Astrocyte (in vitro differentiated cells and primary cell): Measurements from ENCODE around the gene PLEKHA7. TPM values are rescaled to one million over a fixed set of nuclear protein-coding genes. Genes with fewer than 3 reads are reported as not detected.
A peak's percentile ranks its signal among the peaks of the same experiment; 100 is the strongest.

Experiments used
- DNase-seq: peaks from one replicate; pipeline ENCODE4 v3.0.0-alpha.2; 2010; ENCODE audit warnings: low read depth
- FAIRE-seq: peaks from 2 replicates; lab custom pipeline; 2011; peaks lifted over from hg19 to GRCh38; lab: Jason Lieb, UNC
- H2AFZ ChIP-seq: 2 replicates; pipeline ENCODE4 v1.6.0; 2012; ENCODE audit warnings: low read depth, low read length, inconsistent platforms
- H3K27ac ChIP-seq: 2 replicates; pipeline ENCODE4 v1.5.1; 2011; ENCODE audit warnings: low read depth, low read length, inconsistent platforms
- H3K27me3 ChIP-seq: 2 replicates; pipeline ENCODE4 v1.6.0; 2011; ENCODE audit warnings: low read length, inconsistent platforms; ENCODE audit not compliant: insufficient read depth
- H3K36me3 ChIP-seq: 2 replicates; pipeline ENCODE4 v1.5.1; 2011; ENCODE audit warnings: low read length, inconsistent platforms; ENCODE audit not compliant: insufficient read depth
- H3K4me1 ChIP-seq: 2 replicates; pipeline ENCODE4 v1.5.1; 2011; ENCODE audit warnings: low read length, inconsistent platforms; ENCODE audit not compliant: insufficient read depth
- H3K4me2 ChIP-seq: 2 replicates; pipeline ENCODE4 v1.6.0; 2012; ENCODE audit warnings: low read length, inconsistent platforms
- H3K4me3 ChIP-seq: 2 replicates; pipeline ENCODE4 v1.5.1; 2011; ENCODE audit warnings: low read depth, mild to moderate bottlenecking, low read length, inconsistent platforms; ENCODE audit not compliant: insufficient read depth
- H3K79me2 ChIP-seq: 2 replicates; pipeline ENCODE4 v1.6.0; 2012; ENCODE audit warnings: mild to moderate bottlenecking, low read length, inconsistent platforms; ENCODE audit not compliant: insufficient read depth
- H3K9ac ChIP-seq: 2 replicates; pipeline ENCODE4 v1.6.0; 2012; ENCODE audit warnings: mild to moderate bottlenecking, low read length, inconsistent platforms
- H3K9me3 ChIP-seq: 2 replicates; pipeline ENCODE4 v1.5.1; 2012; ENCODE audit warnings: low read depth, mild to moderate bottlenecking, low read length, inconsistent platforms; ENCODE audit not compliant: insufficient read depth
- H4K20me1 ChIP-seq: 2 replicates; pipeline ENCODE4 v1.6.0; 2012; ENCODE audit warnings: low read length, inconsistent platforms; ENCODE audit not compliant: insufficient read depth
- H3K27ac Mint-ChIP-seq: one replicate; pipeline ENCODE4 v1.8.0; 2021; ENCODE audit warnings: mild to moderate bottlenecking, mixed read lengths; ENCODE audit not compliant: unreplicated experiment
- H3K27me3 Mint-ChIP-seq: one replicate; pipeline ENCODE4 v1.8.0; 2021; ENCODE audit warnings: low read depth, mixed read lengths; ENCODE audit not compliant: unreplicated experiment
- H3K36me3 Mint-ChIP-seq: one replicate; pipeline ENCODE4 v1.8.0; 2021; ENCODE audit warnings: low read depth, mixed read lengths; ENCODE audit not compliant: unreplicated experiment
- H3K4me1 Mint-ChIP-seq: one replicate; pipeline ENCODE4 v1.8.0; 2021; ENCODE audit warnings: low read depth, mixed read lengths; ENCODE audit not compliant: unreplicated experiment
- H3K4me3 Mint-ChIP-seq: one replicate; pipeline ENCODE4 v1.8.0; 2021; ENCODE audit warnings: mild to moderate bottlenecking, moderate library complexity, mixed read lengths; ENCODE audit not compliant: unreplicated experiment
- H3K9me3 Mint-ChIP-seq: one replicate; pipeline ENCODE4 v1.8.0; 2021; ENCODE audit warnings: mild to moderate bottlenecking, mixed read lengths; ENCODE audit not compliant: unreplicated experiment
- EZH2 ChIP-seq: IDR thresholded peaks from 2 replicates; pipeline ENCODE4 v1.6.1; 2012; ENCODE audit warnings: mild to moderate bottlenecking, low read length, inconsistent platforms; ENCODE audit not compliant: insufficient read depth
- total RNA-seq: library from RNA; stranded (reverse); gene quantifications from 2 replicates; pipeline ENCODE4 v1.2.1, GENCODE V29; 2021
- TF ChIP-seq, protein P1 (sequence below): IDR thresholded peaks from 2 replicates; pipeline ENCODE4 v1.5.1; 2011; ENCODE audit warnings: low read depth, mild to moderate bottlenecking, inconsistent platforms, low read length, moderate library complexity; ENCODE audit not compliant: insufficient read depth

Gene PLEKHA7
- total RNA-seq, 1 donor from 2014 or later: 5.7 TPM

DNA sequence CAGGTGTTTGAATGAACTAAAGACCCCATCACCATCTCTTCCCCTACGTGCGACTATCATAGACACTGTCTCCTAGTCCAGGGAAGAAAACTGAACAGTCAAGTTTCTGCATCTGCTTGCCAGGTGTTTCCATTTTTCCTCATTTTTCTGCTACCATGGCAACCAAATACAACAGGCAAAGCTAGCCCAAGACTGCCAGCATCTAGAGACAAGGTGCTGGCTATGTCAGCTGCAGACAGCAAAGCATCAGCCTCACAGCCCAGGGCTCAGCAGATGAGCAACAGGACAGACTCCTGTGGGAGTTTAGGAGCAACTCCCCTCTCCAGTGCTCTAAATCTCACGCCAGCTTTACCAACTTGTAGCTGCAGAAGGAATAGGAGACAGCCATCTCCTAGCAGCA lies 151.5 kb downstream of the PLEKHA7 start:
- TF ChIP-seq EZH2: no peak
- TF ChIP-seq, protein P1, sequence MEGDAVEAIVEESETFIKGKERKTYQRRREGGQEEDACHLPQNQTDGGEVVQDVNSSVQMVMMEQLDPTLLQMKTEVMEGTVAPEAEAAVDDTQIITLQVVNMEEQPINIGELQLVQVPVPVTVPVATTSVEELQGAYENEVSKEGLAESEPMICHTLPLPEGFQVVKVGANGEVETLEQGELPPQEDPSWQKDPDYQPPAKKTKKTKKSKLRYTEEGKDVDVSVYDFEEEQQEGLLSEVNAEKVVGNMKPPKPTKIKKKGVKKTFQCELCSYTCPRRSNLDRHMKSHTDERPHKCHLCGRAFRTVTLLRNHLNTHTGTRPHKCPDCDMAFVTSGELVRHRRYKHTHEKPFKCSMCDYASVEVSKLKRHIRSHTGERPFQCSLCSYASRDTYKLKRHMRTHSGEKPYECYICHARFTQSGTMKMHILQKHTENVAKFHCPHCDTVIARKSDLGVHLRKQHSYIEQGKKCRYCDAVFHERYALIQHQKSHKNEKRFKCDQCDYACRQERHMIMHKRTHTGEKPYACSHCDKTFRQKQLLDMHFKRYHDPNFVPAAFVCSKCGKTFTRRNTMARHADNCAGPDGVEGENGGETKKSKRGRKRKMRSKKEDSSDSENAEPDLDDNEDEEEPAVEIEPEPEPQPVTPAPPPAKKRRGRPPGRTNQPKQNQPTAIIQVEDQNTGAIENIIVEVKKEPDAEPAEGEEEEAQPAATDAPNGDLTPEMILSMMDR: no peak
- H3K79me2 ChIP-seq: no peaks in the 10 kb centered on the region
- no peak overlapping the region for H3K4me3 Mint-ChIP-seq
- H2AFZ ChIP-seq: no peak overlapping the region
- no peaks in the 10 kb centered on the region for H3K9me3 ChIP-seq
- no peaks in the 10 kb centered on the region for H3K9me3 Mint-ChIP-seq
- H3K27ac Mint-ChIP-seq: peak overlapping the region; percentile 2
- no peak overlapping the region for H3K27ac ChIP-seq
- H4K20me1 ChIP-seq: no peaks in the 10 kb centered on the region
- H3K4me3 ChIP-seq: no peak overlapping the region
- H3K27me3 Mint-ChIP-seq: no peaks in the 10 kb centered on the region
- peaks cover 1% of the 10 kb centered on the region for H3K36me3 Mint-ChIP-seq
- no peaks in the 10 kb centered on the region for H3K27me3 ChIP-seq
- DNase-seq (no peak), FAIRE-seq (no peak)
- H3K4me1 Mint-ChIP-seq: peaks cover 25% of the 10 kb centered on the region
- no peak overlapping the region for H3K9ac ChIP-seq
- no peaks in the 10 kb centered on the region for H3K36me3 ChIP-seq
- H3K4me1 ChIP-seq: no peaks in the 10 kb centered on the region
- H3K4me2 ChIP-seq: no peak overlapping the region

GRCh38 chr11:16861862-16862261 lies 152.4 kb downstream of the PLEKHA7 start:
- FAIRE-seq: no peak
- no peak overlapping the region for H3K27ac ChIP-seq
- peaks cover 25% of the 10 kb centered on the region for H3K4me1 Mint-ChIP-seq
- H3K9me3 Mint-ChIP-seq: no peaks in the 10 kb centered on the region
- no peak for DNase-seq
- no peaks in the 10 kb centered on the region for H3K27me3 ChIP-seq
- H3K27ac Mint-ChIP-seq: peak overlapping the region; percentile 69
- TF ChIP-seq EZH2: no peak
- TF ChIP-seq, protein P1: no peak
- H3K36me3 ChIP-seq: no peaks in the 10 kb centered on the region
- no peak overlapping the region for H3K9ac ChIP-seq
- no peak overlapping the region for H3K4me3 Mint-ChIP-seq
- H3K27me3 Mint-ChIP-seq: no peaks in the 10 kb centered on the region
- H3K4me1 ChIP-seq: no peaks in the 10 kb centered on the region
- no peak overlapping the region for H3K4me2 ChIP-seq
- H3K4me3 ChIP-seq: no peak overlapping the region
- no peaks in the 10 kb centered on the region for H4K20me1 ChIP-seq
- H3K79me2 ChIP-seq: no peaks in the 10 kb centered on the region
- no peak overlapping the region for H2AFZ ChIP-seq
- H3K36me3 Mint-ChIP-seq: peaks cover 1% of the 10 kb centered on the region
- H3K9me3 ChIP-seq: no peaks in the 10 kb centered on the region

GRCh38 chr11:16860617-16861016 lies 153.6 kb downstream of the PLEKHA7 start:
- Mint-ChIP-seq H3K27ac (no peak overlapping the region), H3K9me3 (no peaks in the 10 kb centered on the region), H3K36me3 (peaks cover 1% of the 10 kb centered on the region), H3K4me3 (no peak overlapping the region), H3K27me3 (no peaks in the 10 kb centered on the region), H3K4me1 (peaks cover 25% of the 10 kb centered on the region)
- no peak overlapping the region for H2AFZ ChIP-seq
- H3K9me3 ChIP-seq: no peaks in the 10 kb centered on the region
- no peak overlapping the region for H3K4me2 ChIP-seq
- no peak for TF ChIP-seq EZH2
- TF ChIP-seq, protein P1: no peak
- H3K27me3 ChIP-seq: no peaks in the 10 kb centered on the region
- H3K36me3 ChIP-seq: no peaks in the 10 kb centered on the region
- no peak for DNase-seq
- FAIRE-seq: no peak
- no peak overlapping the region for H3K27ac ChIP-seq
- no peaks in the 10 kb centered on the region for H3K79me2 ChIP-seq
- H3K4me3 ChIP-seq: no peak overlapping the region
- H3K4me1 ChIP-seq: no peaks in the 10 kb centered on the region
- no peaks in the 10 kb centered on the region for H4K20me1 ChIP-seq
- H3K9ac ChIP-seq: no peak overlapping the region
